IPS DF 6.9 (cell line): ENCODE data around the gene AKT3.

Experiments used
- DNase-seq: peaks from one replicate; pipeline ENCODE4 v3.0.0-alpha.2; 2013; ENCODE audit warnings: low read depth, low spot score
- H3K27ac ChIP-seq: one replicate; pipeline ENCODE4 v1.5.1; 2013; ENCODE audit warnings: low read length, control low read depth
- H3K27me3 ChIP-seq: 2 replicates; pipeline ENCODE4 v1.6.1; 2013; ENCODE audit warnings: mild to moderate bottlenecking, low read length; ENCODE audit not compliant: control insufficient read depth, insufficient read depth
- H3K36me3 ChIP-seq: 2 replicates; pipeline ENCODE4 v1.6.1; 2013; ENCODE audit warnings: low read length; ENCODE audit not compliant: control insufficient read depth, insufficient read depth
- H3K4me1 ChIP-seq: 2 replicates; pipeline ENCODE4 v1.6.1; 2013; ENCODE audit warnings: low read length; ENCODE audit not compliant: control insufficient read depth, insufficient read depth
- H3K4me3 ChIP-seq: 2 replicates; pipeline ENCODE4 v1.5.1; 2013; ENCODE audit warnings: mild to moderate bottlenecking, low read length
- H3K9me3 ChIP-seq: 2 replicates; pipeline ENCODE4 v1.6.1; 2013; ENCODE audit warnings: low read length, inconsistent platforms; ENCODE audit not compliant: control insufficient read depth, insufficient read depth
- WGBS: extraction: QIAGEN DNeasy Blood & Tissue Kit; methylation state at CpG from one replicate; pipeline ENCODE4 v1.1.7; 2013; ENCODE audit warnings: mixed read lengths, missing lambda C conversion rate; ENCODE audit not compliant: insufficient read length, insufficient coverage; 5-methylcytosine and 5-hydroxymethylcytosine counted together

AKT3 gene

GRCh38 chr1:243495442-243496186 is 354.4 kb downstream of the AKT3 start:
- Histone ChIP-seq H3K27me3 (no peaks in the 10 kb centered on the region), H3K4me3 (no peak overlapping the region), H3K27ac (no peak overlapping the region), H3K4me1 (peaks cover 11% of the 10 kb centered on the region), H3K36me3 (no peaks in the 10 kb centered on the region), H3K9me3 (no peaks in the 10 kb centered on the region)
- WGBS = no CpG with 5 or more reads among the region's 24 CpGs
- DNase-seq = no peak

DNA sequence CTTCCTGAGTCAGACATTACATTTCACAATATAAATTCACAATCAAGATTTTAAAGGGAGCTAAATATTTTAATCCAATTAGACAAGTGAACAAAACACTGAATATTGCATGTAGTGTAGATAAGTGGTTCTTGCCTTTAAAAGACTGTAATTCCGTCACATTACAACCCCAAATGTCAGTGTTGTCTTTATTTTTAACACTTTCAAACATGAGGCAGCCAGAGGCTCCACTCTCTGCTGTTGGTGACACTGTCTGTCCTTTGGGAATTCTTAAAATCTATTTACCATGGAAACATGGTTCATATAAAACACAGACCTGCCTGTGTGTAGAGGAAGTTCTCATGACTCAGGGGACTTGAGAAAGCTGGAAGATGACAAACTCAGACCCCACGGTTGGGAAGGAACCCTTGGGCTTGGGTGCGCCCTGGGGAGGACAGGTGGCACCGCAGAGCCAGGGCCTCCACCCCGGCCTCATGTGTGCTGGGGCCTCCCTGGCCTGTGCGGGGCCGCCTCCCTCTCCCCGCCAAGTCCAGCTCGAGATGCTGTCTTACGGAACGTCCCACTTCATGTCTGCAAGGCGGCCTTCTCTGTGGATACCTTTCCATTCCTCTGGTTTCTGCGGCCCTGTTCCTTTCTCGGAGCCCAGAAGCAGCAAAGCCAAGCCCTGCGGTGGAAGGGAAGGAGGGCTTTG is 355.2 kb downstream of the AKT3 start:
- no peak for DNase-seq
- H3K4me1 ChIP-seq = peaks cover 17% of the 10 kb centered on the region
- WGBS = no CpG with 5 or more reads among the region's 15 CpGs
- H3K4me3 ChIP-seq = no peak overlapping the region
- no peak overlapping the region for H3K27ac ChIP-seq
- H3K27me3 ChIP-seq = no peaks in the 10 kb centered on the region
- no peaks in the 10 kb centered on the region for H3K9me3 ChIP-seq
- no peaks in the 10 kb centered on the region for H3K36me3 ChIP-seq

GRCh38 chr1:243493156-243494129 is 356.6 kb downstream of the AKT3 start:
- H3K4me1 ChIP-seq = peaks cover 22% of the 10 kb centered on the region
- H3K4me3 ChIP-seq = no peak overlapping the region
- no peak for DNase-seq
- H3K27ac ChIP-seq = no peak overlapping the region
- WGBS = no CpG with 5 or more reads among the region's 14 CpGs
- no peaks in the 10 kb centered on the region for H3K9me3 ChIP-seq
- H3K36me3 ChIP-seq = no peaks in the 10 kb centered on the region
- H3K27me3 ChIP-seq = no peaks in the 10 kb centered on the region

DNA sequence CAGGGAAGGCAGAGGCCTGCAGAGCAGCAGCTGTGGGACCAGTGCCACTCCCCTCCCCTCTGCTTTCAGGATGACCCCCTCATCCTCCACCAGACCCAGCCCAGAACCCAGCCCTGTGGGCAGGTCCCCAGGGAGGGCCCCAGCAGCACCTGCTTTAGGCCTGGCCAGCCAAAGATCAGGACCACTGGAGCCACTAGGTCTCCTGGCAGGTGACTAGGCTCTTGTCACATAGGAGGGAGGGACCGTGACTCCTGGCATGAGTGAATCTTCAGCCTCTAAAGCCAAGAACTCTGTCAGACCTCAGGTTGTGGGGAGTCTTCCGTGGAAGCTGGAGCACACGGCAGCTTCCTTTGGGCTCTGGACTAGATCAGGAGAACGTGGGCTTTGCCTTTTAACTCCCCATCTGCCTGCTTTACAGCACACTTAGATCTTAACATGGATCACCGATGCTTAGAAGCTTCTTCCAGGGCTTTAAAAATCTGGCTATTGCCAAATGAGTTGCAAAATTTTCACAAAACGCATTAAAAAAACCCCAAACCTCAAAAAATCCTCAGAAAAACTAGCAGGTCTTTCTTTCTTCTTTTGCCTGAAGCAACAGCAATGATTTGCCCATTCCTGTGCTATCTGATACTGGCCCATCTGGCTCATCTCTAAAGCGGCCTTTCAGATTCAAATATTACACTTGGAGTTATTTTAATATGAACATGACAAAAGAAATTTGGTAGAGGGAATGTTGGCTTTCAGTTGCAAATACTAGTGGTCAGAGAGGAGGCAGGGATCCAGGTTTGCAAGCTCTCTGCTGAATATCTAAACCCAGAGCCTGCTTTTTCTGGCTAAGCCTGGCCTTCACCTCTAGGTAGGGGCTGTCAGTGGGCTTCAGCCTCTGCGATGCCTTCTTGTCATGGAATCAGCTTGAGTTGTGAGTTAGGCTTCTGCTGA is 359.0 kb downstream of the AKT3 start:
- DNase-seq = no peak
- peaks cover 19% of the 10 kb centered on the region for H3K4me1 ChIP-seq
- peak overlapping the region; percentile 96 for H3K27ac ChIP-seq
- no peak overlapping the region for H3K4me3 ChIP-seq
- WGBS = no CpG with 5 or more reads among the region's 8 CpGs
- no peaks in the 10 kb centered on the region for H3K36me3 ChIP-seq
- H3K27me3 ChIP-seq = no peaks in the 10 kb centered on the region
- no peaks in the 10 kb centered on the region for H3K9me3 ChIP-seq

- Histone ChIP-seq H3K4me1 (peaks cover 19% of the 10 kb centered on the region), H3K27me3 (no peaks in the 10 kb centered on the region), H3K4me3 (no peak overlapping the region), H3K27ac (peak overlapping the region; percentile 96), H3K36me3 (no peaks in the 10 kb centered on the region), H3K9me3 (no peaks in the 10 kb centered on the region)
- DNase-seq = no peak
- no CpG with 5 or more reads among the region's 21 CpGs for WGBS
Observed at GRCh38 chr1:243489681-243490546, 360.1 kb downstream of the AKT3 start.

- no peaks in the 10 kb centered on the region for H3K36me3 ChIP-seq
- peak overlapping the region; percentile 96 for H3K27ac ChIP-seq
- H3K4me1 ChIP-seq = peaks cover 19% of the 10 kb centered on the region
- no CpG with 5 or more reads among the region's 24 CpGs for WGBS
- no peaks in the 10 kb centered on the region for H3K9me3 ChIP-seq
- no peak overlapping the region for H3K4me3 ChIP-seq
- no peaks in the 10 kb centered on the region for H3K27me3 ChIP-seq
- DNase-seq = no peak
Observed at GRCh38 chr1:243489158-243489527, 360.9 kb downstream of the AKT3 start.

- H3K4me3 ChIP-seq = no peak overlapping the region
- H3K36me3 ChIP-seq = no peaks in the 10 kb centered on the region
- H3K9me3 ChIP-seq = no peaks in the 10 kb centered on the region
- H3K27ac ChIP-seq = no peak overlapping the region
- H3K4me1 ChIP-seq = peaks cover 19% of the 10 kb centered on the region
- WGBS = no CpG with 5 or more reads among the region's 20 CpGs
- no peak for DNase-seq
- no peaks in the 10 kb centered on the region for H3K27me3 ChIP-seq
Observed at GRCh38 chr1:243488459-243489157, 361.4 kb downstream of the AKT3 start.

GRCh38 chr1:243487649-243488227 is 362.3 kb downstream of the AKT3 start:
- no peaks in the 10 kb centered on the region for H3K9me3 ChIP-seq
- no peaks in the 10 kb centered on the region for H3K36me3 ChIP-seq
- no CpG with 5 or more reads among the region's 40 CpGs for WGBS
- H3K4me1 ChIP-seq = peaks cover 19% of the 10 kb centered on the region
- no peak overlapping the region for H3K27ac ChIP-seq
- H3K27me3 ChIP-seq = no peaks in the 10 kb centered on the region
- no peak for DNase-seq
- no peak overlapping the region for H3K4me3 ChIP-seq
